Activated B cell treated with CpG ODN at 0.5 μM for 24 hours (primary cell): Measurements from ENCODE around the gene BAZ1B. TPM values are rescaled to one million over a fixed set of nuclear protein-coding genes. Genes with fewer than 3 reads are reported as not detected.
A peak's percentile ranks its signal among the peaks of the same experiment; 100 is the strongest.
"Not testable (repeated sequence)": the region's sequence is repeated elsewhere in the genome, so short reads cannot be mapped to it uniquely, and the experiment has no call there.

Experiments
- ATAC-seq: fragments of 200-7000 bp; cut with Tn5 transposase; one replicate; pipeline ENCODE4 v1.10.0; 2021; ENCODE audit warnings: low read depth, mild to moderate bottlenecking, moderate library complexity
- CTCF ChIA-PET: fragments of 350-600 bp; sonication (Branson Sonifier 250); formaldehyde crosslinking; loops from one replicate; lab custom pipeline; 2021; ENCODE audit warnings: antibody characterized with exemption; lab: Charles Lee
- POLR2A ChIA-PET: fragments of 350-600 bp; sonication (Branson Sonifier 250); formaldehyde crosslinking; loops from one replicate; lab custom pipeline; 2021; ENCODE audit warnings: antibody characterized with exemption; lab: Charles Lee
- DNase-seq: peaks from one replicate; pipeline ENCODE4 v3.0.0; 2022
- H3K27ac Mint-ChIP-seq: one replicate; pipeline ENCODE4 v1.8.0; 2020; ENCODE audit warnings: mixed read lengths
- H3K27me3 Mint-ChIP-seq: one replicate; pipeline ENCODE4 v1.8.0; 2021; ENCODE audit warnings: mixed read lengths
- H3K36me3 Mint-ChIP-seq: one replicate; pipeline ENCODE4 v1.8.0; 2021; ENCODE audit warnings: low read depth, mixed read lengths
- H3K4me1 Mint-ChIP-seq: one replicate; pipeline ENCODE4 v1.8.0; 2021; ENCODE audit warnings: mixed read lengths
- H3K4me3 Mint-ChIP-seq: one replicate; pipeline ENCODE4 v1.8.0; 2020; ENCODE audit warnings: mild to moderate bottlenecking, mixed read lengths
- H3K9me3 Mint-ChIP-seq: one replicate; pipeline ENCODE4 v1.8.0; 2020; ENCODE audit warnings: mixed read lengths
- intact Hi-C: fragments of 100-400 bp; cut with micrococcal nuclease; formaldehyde crosslinking; loops from one replicate; pipeline ENCODE4 v1.15.1; 2024
- total RNA-seq: library from RNA; stranded (reverse); gene quantifications from 2 replicates; pipeline ENCODE4 v1.2.3, GENCODE V29; 2022
- TF ChIP-seq, protein P1 (sequence below): fragments of 200-600 bp; IDR thresholded peaks from one replicate; pipeline ENCODE4 v1.8.0; 2022; ENCODE audit warnings: antibody characterized with exemption, mild to moderate bottlenecking

BAZ1B gene
- total RNA-seq, 1 donor from 2014 or later = 59.1 TPM

DNA sequence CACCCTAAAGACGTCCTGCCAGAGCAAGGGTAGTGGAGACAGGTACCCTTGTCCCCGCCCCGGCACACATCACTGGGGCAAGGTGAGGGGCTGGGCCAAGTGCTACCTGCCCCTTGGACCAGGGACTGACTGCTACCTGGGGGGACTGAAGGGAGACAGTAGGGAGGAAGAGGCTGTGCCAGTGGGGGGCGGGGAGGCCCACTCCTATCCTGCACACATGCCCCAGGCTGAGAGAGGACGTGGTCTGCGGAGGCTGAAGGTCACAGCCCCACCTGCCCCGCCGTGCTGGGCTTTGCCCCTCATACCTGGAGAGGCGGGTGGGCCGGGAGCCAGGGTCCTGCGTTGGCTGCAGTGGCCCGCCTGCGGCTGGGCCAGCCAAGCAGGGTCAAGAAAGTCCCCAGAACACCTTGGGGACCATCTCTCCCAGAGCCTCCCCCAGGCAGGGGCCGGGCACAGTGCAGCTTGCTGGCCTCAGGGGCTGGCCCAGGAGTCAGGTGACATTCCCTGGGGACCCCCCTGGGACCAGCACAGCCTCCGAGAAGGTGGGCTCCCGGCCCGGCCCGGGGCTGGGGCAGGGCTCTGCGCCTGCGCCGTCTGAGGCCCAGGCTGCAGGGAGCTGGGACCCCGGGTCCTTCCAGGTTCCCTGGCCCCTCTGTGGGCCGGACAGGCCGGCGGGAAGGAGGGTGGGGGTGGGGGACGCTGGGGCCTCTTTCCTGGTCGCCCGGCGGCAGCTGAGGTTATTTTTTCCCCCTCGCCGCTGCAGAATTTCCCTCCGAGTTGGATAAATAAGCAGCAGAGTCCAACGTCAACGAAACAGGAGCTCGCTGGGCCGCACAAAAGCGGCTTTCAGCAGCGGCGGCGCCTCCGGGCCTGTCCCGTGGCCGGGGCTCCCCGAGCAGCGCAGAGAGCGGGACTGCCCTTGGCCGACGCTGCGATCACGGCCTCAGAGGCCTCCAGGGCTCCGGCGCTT lies 98.3 kb downstream of the BAZ1B start:
- DNase-seq (no peak), ATAC-seq (peak; percentile 84)
- TF ChIP-seq, protein P1, sequence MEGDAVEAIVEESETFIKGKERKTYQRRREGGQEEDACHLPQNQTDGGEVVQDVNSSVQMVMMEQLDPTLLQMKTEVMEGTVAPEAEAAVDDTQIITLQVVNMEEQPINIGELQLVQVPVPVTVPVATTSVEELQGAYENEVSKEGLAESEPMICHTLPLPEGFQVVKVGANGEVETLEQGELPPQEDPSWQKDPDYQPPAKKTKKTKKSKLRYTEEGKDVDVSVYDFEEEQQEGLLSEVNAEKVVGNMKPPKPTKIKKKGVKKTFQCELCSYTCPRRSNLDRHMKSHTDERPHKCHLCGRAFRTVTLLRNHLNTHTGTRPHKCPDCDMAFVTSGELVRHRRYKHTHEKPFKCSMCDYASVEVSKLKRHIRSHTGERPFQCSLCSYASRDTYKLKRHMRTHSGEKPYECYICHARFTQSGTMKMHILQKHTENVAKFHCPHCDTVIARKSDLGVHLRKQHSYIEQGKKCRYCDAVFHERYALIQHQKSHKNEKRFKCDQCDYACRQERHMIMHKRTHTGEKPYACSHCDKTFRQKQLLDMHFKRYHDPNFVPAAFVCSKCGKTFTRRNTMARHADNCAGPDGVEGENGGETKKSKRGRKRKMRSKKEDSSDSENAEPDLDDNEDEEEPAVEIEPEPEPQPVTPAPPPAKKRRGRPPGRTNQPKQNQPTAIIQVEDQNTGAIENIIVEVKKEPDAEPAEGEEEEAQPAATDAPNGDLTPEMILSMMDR = no peak
- H3K27ac Mint-ChIP-seq = no peak overlapping the region
- peak overlapping the region; percentile 46 for H3K4me3 Mint-ChIP-seq
- H3K4me1 Mint-ChIP-seq = peaks cover 4% of the 10 kb centered on the region
- no peaks in the 10 kb centered on the region for H3K9me3 Mint-ChIP-seq
- ChIA-PET CTCF (no interaction called here), POLR2A (no interaction called here)
- no peaks in the 10 kb centered on the region for H3K36me3 Mint-ChIP-seq
- intact Hi-C loops = no loop called here
- peaks cover 11% of the 10 kb centered on the region for H3K27me3 Mint-ChIP-seq

DNA sequence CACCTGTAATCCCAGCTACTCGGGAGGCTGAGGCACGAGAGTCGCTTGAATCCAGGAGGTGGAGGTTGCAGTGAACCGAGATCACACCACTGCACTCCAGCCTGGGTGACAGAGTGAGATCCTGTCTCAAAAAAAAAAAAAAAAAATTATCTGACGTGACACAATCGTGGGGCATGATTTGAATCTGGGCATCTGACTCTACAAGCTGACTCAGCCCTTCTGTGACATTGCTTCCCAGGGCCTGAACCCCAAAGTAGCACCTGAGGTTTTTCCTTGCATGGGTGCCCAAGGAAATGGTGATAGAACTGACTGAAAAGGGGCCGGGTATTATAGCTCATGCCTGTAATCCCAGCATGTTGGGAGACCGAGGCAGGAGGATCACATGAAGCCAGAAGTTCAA lies 101.5 kb downstream of the BAZ1B start:
- DNase-seq, intact Hi-C loops, H3K9me3 Mint-ChIP-seq, ATAC-seq, H3K4me3 Mint-ChIP-seq, H3K36me3 Mint-ChIP-seq, H3K4me1 Mint-ChIP-seq, H3K27ac Mint-ChIP-seq, CTCF ChIA-PET: not testable (repeated sequence)
- H3K27me3 Mint-ChIP-seq = peaks cover 11% of the 10 kb centered on the region
- POLR2A ChIA-PET = interaction anchor here (0.7 kb wide), 1 partner anchor 155 kb away, joined by 5 read pairs; no protein-coding TSS in a partner anchor

DNA sequence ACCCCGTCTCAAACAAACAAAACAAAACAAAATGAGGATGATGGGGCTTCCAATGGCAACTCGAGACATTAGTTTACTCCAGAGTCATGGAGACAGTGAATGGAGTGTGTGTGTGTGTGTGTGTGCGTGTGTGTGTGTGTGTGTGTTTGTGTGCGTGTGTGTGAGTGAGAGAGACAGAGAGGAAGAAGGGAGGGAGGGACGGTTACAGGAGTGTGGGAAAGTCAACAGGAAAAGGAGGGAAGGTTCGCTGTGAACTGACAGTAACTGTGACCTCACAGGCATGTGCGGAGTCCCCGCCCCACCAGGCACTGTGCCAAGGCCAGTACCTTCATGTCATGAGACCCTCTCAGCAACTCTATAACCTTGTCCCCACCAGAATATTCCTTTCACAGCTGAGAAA lies 102.1 kb downstream of the BAZ1B start:
- H3K9me3 Mint-ChIP-seq, ATAC-seq, H3K4me3 Mint-ChIP-seq, CTCF ChIA-PET, DNase-seq, H3K4me1 Mint-ChIP-seq, H3K27ac Mint-ChIP-seq, H3K27me3 Mint-ChIP-seq, H3K36me3 Mint-ChIP-seq, intact Hi-C loops: not testable (repeated sequence)
- POLR2A ChIA-PET = interaction anchor here (0.7 kb wide), 1 partner anchor 156 kb away, joined by 5 read pairs; no protein-coding TSS in a partner anchor

DNA sequence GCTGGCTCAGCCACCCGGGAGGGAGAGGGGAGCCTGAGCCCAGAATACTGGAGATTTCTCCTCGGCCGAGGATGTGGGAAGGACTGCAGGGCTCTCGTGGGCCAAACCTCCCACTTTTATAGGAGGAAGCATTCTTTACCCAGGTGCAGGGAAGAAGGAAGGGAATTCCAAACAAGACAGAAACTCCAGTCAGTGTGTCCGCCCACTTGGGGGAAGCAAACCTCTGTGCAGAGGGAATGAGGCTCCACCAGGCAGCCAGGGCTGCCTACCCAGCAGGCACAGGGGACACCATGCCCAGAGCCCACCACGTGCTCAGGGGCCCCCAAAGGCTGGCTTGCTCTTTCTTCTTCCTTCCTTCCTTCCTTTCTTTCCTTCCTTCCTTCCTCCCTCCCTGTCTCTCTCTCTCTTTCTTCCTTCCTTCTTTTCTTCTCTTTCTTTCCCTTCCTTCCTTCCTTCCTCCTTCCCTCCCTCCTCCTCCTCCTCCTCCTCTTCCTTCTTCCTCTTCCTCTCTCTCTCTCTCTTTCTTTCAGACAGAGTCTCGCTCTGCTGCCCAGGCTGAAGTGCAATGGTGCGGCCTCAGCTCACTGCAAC lies 103.9 kb downstream of the BAZ1B start:
- DNase-seq = no peak
- intact Hi-C loops = no loop called here
- Mint-ChIP-seq H3K4me1 (no peaks in the 10 kb centered on the region), H3K27ac (no peak overlapping the region), H3K9me3 (no peaks in the 10 kb centered on the region), H3K36me3 (no peaks in the 10 kb centered on the region), H3K27me3 (no peaks in the 10 kb centered on the region), H3K4me3 (no peak overlapping the region)
- CTCF ChIA-PET = no interaction called here
- ATAC-seq = no peak
- TF ChIP-seq, protein P1 = no peak
- POLR2A ChIA-PET = no interaction called here

DNA sequence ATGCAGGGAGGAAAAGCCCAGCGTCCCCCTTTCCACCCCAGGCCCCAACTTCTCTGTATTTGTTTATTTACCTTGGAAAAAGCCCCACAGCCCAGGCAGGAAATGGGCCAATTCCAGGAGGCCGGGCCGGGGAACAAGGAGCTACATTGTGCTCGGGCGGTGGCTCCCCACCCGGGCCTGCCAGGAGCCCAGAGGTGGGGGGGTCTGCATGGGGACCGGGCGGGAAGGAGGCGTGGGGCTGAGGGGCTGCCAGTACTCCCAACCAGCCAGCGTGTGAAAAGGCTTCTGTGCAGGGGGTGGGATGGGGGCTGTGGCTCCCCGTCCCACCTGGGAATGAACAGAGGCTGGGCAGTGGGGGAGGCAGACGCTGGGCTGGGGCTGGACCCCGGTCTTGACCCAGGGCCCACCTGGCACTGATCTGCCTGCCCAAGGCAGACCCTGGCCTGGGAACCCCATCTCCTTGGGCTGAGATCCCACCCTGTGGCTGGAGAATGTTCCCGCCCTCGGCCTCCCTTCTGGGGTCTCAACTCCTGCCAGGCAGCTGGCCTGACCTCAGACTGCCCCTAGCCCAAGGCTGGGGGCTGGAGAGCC lies 111.5 kb downstream of the BAZ1B start:
- H3K4me3 Mint-ChIP-seq, H3K27ac Mint-ChIP-seq, H3K36me3 Mint-ChIP-seq, ATAC-seq, intact Hi-C loops, POLR2A ChIA-PET, H3K4me1 Mint-ChIP-seq, DNase-seq, H3K9me3 Mint-ChIP-seq, H3K27me3 Mint-ChIP-seq, CTCF ChIA-PET: not testable (repeated sequence)

DNA sequence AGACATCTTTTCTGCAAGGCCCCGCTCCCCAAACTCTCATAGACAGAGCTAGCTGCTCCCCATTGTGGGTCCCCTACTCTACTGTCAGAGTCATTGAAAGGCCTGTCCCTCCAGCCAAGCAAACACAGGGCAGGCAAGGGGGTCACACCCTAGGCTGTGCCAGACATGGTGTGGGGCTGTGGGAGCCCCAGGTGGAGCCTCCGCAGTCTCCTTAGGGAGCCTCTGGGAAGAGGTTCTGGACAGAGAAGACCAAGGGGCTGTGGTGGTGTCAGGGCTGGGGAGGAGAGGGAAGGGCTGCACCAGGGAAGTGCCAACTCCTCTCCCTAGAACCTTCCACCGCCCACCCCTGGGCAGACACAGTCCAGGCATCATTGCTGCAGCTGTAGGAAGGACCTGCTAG lies 117.2 kb downstream of the BAZ1B start:
- H3K4me3 Mint-ChIP-seq, DNase-seq, H3K27me3 Mint-ChIP-seq, H3K36me3 Mint-ChIP-seq, POLR2A ChIA-PET, H3K9me3 Mint-ChIP-seq, intact Hi-C loops, H3K4me1 Mint-ChIP-seq, H3K27ac Mint-ChIP-seq, CTCF ChIA-PET, ATAC-seq: not testable (repeated sequence)

DNA sequence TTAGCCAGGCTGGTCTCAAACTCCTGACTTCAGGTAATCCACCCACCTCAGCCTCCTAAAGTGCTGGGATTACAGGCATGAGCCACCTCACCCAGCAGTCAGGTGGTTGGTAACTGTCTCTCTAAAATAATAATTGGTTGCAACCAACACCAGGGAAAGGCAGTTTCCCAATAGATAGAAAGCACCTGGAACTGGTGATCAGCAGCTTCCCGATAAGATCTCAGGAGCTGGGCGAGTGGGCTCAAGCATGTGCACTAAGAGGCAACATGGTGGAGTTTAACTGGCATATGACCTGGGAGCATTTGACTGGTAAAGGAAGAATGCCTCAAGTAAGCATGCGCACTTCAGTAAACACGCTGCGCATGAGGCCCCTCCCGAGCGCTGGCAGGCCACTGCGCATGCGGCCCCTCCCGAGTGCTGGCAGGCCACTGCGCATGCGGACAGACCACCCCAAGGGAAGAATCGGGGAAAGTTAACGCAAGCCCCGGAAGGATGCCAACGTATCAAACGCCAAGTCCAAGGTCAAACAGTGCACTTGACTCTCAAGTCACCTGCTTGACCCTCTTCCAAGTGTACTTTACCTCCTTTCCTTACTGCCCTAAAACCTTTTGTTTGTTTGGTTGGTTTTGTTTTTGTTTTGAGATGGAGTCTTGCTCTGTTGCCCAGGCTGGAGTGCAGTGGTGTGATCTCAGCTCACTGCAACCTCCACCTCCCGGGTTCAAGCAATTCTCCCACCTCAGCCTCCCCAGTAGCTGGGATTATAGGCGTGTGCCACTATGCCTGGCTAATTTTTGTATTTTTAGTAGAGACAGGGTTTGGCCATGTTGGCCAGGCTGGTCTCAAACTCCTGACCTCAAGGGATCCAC lies 122.7 kb downstream of the BAZ1B start:
- peak; percentile 54 for DNase-seq
- H3K27ac Mint-ChIP-seq, POLR2A ChIA-PET, H3K9me3 Mint-ChIP-seq, H3K4me1 Mint-ChIP-seq, H3K36me3 Mint-ChIP-seq, intact Hi-C loops, CTCF ChIA-PET, H3K27me3 Mint-ChIP-seq: not testable (repeated sequence)
- peak; percentile 62 for ATAC-seq
- peak overlapping the region; percentile 54 for H3K4me3 Mint-ChIP-seq
